ENCODE data around the gene KLHDC8A.
A peak's percentile ranks its signal among the peaks of the same experiment; 100 is the strongest.

The KLHDC8A gene

DNA sequence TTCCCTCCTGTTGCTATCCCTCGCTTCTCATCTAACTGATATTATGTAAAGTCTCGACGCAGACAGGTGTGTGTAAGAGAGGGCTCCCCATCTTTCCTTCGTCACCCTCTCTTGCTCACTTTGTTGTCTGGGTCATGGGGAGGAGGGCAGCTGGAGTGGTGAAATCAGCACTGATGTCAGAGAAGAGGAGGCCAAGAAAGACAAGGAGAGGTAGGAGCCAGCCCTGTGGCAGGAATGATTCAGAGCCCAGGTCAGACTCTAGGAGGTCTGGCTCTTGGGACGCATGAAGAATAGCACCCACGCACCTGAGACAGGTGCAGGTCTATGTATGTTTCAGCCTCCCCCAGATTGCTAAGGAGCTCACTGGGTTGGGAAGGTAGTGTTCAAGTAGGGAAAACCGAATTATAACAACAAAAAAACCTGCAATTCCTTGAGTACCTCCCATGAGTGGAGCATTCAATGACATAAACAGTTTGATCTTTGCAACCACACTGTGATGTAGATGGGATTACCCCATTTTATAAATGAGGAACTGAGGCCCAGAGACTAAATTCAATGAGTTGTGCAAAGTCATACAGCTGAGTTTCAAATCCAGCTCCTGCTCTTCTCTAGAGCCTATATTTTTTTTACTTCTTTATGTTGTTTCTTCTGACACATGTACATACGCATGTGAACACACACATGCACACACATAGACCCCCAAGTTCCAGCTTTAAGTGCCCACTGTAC lies 45.6 kb downstream of the KLHDC8A start:
- H3K18ac ChIP-seq (ENCODE audit: low read length), result peak overlapping the region; percentile 61
- H2BK5ac ChIP-seq (ENCODE audit: low read length), result no peak overlapping the region
- no peak overlapping the region for H3K9ac ChIP-seq (ENCODE audit: low read depth, low read length, poor library complexity)
- H3K27ac ChIP-seq (replicated peaks; ENCODE audit: low read length), result peak overlapping the region; percentile 100
- WGBS, 2 donors (ENCODE audit: extremely low coverage in 2 of 2, insufficient read length in 2 of 2, insufficient replicate concordance in 1 of 2), result no CpG with 5 or more reads among the region's 8 CpGs
- no peak overlapping the region for H2BK12ac ChIP-seq (ENCODE audit: low read length)
- no peak overlapping the region for H3K4me2 ChIP-seq (ENCODE audit: insufficient read depth, low read length, poor library complexity, severe bottlenecking)
- no peak overlapping the region for H3K4ac ChIP-seq (ENCODE audit: low read length)
- no peak overlapping the region for H2AFZ ChIP-seq (ENCODE audit: low read length)
- peaks cover 60 to 69% of the 10 kb centered on the region in 2 donors for H3K36me3 ChIP-seq (replicated peaks in 1 of 2; ENCODE audit: control insufficient read depth in 2 of 2, insufficient read depth in 2 of 2, low read length in 2 of 2)
- peaks cover 18% of the 10 kb centered on the region for H3K79me1 ChIP-seq (ENCODE audit: low read depth, low read length)
- no peak overlapping the region for H3K4me3 ChIP-seq (ENCODE audit: low read length in 2 of 2)
- no peak overlapping the region for H2BK15ac ChIP-seq (ENCODE audit: low read length)
- no peaks in the 10 kb centered on the region for H3K27me3 ChIP-seq (ENCODE audit: control insufficient read depth in 3 of 3, insufficient read depth in 3 of 3, low read depth in 1 of 3, low read length in 3 of 3)
- H2BK120ac ChIP-seq (ENCODE audit: low read depth, low read length), result no peak overlapping the region
- no peak overlapping the region for H3K14ac ChIP-seq (ENCODE audit: low read length)
- no peaks in the 10 kb centered on the region for H3K9me3 ChIP-seq (replicated peaks in 1 of 2; ENCODE audit: control insufficient read depth in 2 of 2, insufficient read depth in 1 of 2, low read depth in 1 of 2, low read length in 2 of 2)
- H4K8ac ChIP-seq (ENCODE audit: low read depth, low read length), result peak overlapping the region; percentile 94
- H2AK5ac ChIP-seq (ENCODE audit: low read depth, low read length), result no peak overlapping the region
- H3K4me1 ChIP-seq (ENCODE audit: control insufficient read depth in 2 of 2, insufficient read depth in 1 of 2, low read depth in 1 of 2, low read length in 2 of 2), result peaks cover 37 to 42% of the 10 kb centered on the region in 2 donors
- DNase-seq (ENCODE audit: low spot score), result no peak
- H3K23ac ChIP-seq (ENCODE audit: low read depth, low read length, poor library complexity), result no peak overlapping the region
- H4K91ac ChIP-seq (ENCODE audit: low read depth, low read length, poor library complexity), result no peak overlapping the region

DNA sequence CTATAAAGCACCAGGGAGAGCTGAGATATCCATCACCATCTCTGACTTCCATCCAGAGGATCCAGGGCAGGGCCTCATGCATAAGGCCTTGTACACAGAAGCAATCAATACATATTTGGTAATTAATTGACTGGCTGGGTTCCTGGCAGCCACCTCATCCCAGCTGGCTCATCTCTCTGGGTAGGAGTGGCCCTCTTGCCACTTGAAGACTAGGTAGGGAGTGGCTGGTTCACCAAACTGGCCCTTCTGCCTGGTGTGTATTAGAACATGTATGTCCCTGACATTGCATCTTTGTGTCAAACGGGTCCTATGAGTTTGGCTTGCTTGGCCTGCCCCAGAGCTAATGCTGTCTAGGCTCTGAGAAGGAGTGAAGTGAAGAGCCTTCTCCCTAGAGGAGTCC lies 47.0 kb downstream of the KLHDC8A start:
- Histone ChIP-seq H3K4ac (ENCODE audit: low read length) (no peak overlapping the region), H2BK15ac (ENCODE audit: low read length) (no peak overlapping the region), H3K23ac (ENCODE audit: low read depth, low read length, poor library complexity) (no peak overlapping the region), H3K79me1 (ENCODE audit: low read depth, low read length) (peaks cover 18% of the 10 kb centered on the region), H4K91ac (ENCODE audit: low read depth, low read length, poor library complexity) (no peak overlapping the region), H2AFZ (ENCODE audit: low read length) (no peak overlapping the region), H3K14ac (ENCODE audit: low read length) (no peak overlapping the region), H3K4me3 (ENCODE audit: low read length in 2 of 2) (no peak overlapping the region), H2AK5ac (ENCODE audit: low read depth, low read length) (no peak overlapping the region), H4K8ac (ENCODE audit: low read depth, low read length) (no peak overlapping the region), H3K27ac (replicated peaks; ENCODE audit: low read length) (no peak overlapping the region), H3K9ac (ENCODE audit: low read depth, low read length, poor library complexity) (no peak overlapping the region), H2BK120ac (ENCODE audit: low read depth, low read length) (no peak overlapping the region), H3K4me2 (ENCODE audit: insufficient read depth, low read length, poor library complexity, severe bottlenecking) (no peak overlapping the region), H3K4me1 (ENCODE audit: control insufficient read depth in 2 of 2, insufficient read depth in 1 of 2, low read depth in 1 of 2, low read length in 2 of 2) (peaks cover 24 to 41% of the 10 kb centered on the region in 2 donors), H3K9me3 (replicated peaks in 1 of 2; ENCODE audit: control insufficient read depth in 2 of 2, insufficient read depth in 1 of 2, low read depth in 1 of 2, low read length in 2 of 2) (no peaks in the 10 kb centered on the region), H3K27me3 (ENCODE audit: control insufficient read depth in 3 of 3, insufficient read depth in 3 of 3, low read depth in 1 of 3, low read length in 3 of 3) (no peaks in the 10 kb centered on the region), H2BK12ac (ENCODE audit: low read length) (no peak overlapping the region), H2BK5ac (ENCODE audit: low read length) (no peak overlapping the region), H3K36me3 (replicated peaks in 1 of 2; ENCODE audit: control insufficient read depth in 2 of 2, insufficient read depth in 2 of 2, low read length in 2 of 2) (peaks cover 70 to 80% of the 10 kb centered on the region in 2 donors), H3K18ac (ENCODE audit: low read length) (no peak overlapping the region)
- no CpG with 5 or more reads among the region's 1 CpG for WGBS, 2 donors (ENCODE audit: extremely low coverage in 2 of 2, insufficient read length in 2 of 2, insufficient replicate concordance in 1 of 2)
- no peak for DNase-seq (ENCODE audit: low spot score)

DNA sequence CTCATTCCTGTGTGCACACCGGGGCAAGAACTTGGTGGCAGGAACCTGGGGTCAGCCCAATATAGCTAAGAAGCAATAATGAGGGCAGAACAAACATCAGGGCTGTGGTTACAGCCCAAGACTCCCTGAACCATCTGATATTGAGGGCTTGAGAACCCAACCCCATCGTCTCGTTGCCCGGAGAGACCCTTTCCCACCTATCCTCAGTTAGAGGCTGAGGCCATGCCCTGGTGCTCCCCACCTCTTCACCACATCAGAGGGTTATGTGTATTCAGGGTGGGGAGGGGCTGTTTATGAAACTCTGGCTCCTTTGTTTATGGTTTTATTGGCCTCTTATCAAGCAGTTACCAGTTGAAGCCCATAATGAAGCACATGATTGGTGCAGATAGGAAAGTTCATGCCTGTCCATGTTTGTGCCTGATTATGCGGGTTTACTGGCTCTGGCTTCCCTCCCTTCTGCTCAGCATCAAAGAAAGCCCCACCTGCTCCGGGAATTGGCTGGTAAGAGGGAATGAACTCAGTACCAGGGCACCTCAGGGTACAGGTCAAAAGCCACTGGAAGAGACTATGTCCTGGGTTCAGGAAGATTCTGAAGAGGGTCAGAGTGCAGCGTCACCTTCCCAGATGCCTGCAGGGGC lies 49.7 kb downstream of the KLHDC8A start:
- Histone ChIP-seq H4K91ac (ENCODE audit: low read depth, low read length, poor library complexity) (no peak overlapping the region), H2AFZ (ENCODE audit: low read length) (no peak overlapping the region), H3K18ac (ENCODE audit: low read length) (no peak overlapping the region), H2BK12ac (ENCODE audit: low read length) (no peak overlapping the region), H3K23ac (ENCODE audit: low read depth, low read length, poor library complexity) (no peak overlapping the region), H3K27me3 (ENCODE audit: control insufficient read depth in 3 of 3, insufficient read depth in 3 of 3, low read depth in 1 of 3, low read length in 3 of 3) (no peaks in the 10 kb centered on the region), H3K4me3 (ENCODE audit: low read length in 2 of 2) (no peak overlapping the region), H3K4me1 (ENCODE audit: control insufficient read depth in 2 of 2, insufficient read depth in 1 of 2, low read depth in 1 of 2, low read length in 2 of 2) (peaks cover 19 to 47% of the 10 kb centered on the region in 2 donors), H2AK5ac (ENCODE audit: low read depth, low read length) (no peak overlapping the region), H3K9ac (ENCODE audit: low read depth, low read length, poor library complexity) (no peak overlapping the region), H2BK120ac (ENCODE audit: low read depth, low read length) (no peak overlapping the region), H3K79me1 (ENCODE audit: low read depth, low read length) (peaks cover 18% of the 10 kb centered on the region), H3K9me3 (replicated peaks in 1 of 2; ENCODE audit: control insufficient read depth in 2 of 2, insufficient read depth in 1 of 2, low read depth in 1 of 2, low read length in 2 of 2) (no peaks in the 10 kb centered on the region), H2BK15ac (ENCODE audit: low read length) (no peak overlapping the region), H3K14ac (ENCODE audit: low read length) (no peak overlapping the region), H2BK5ac (ENCODE audit: low read length) (no peak overlapping the region), H3K27ac (replicated peaks; ENCODE audit: low read length) (peak overlapping the region; percentile 48), H4K8ac (ENCODE audit: low read depth, low read length) (no peak overlapping the region), H3K4ac (ENCODE audit: low read length) (no peak overlapping the region), H3K4me2 (ENCODE audit: insufficient read depth, low read length, poor library complexity, severe bottlenecking) (no peak overlapping the region), H3K36me3 (replicated peaks in 1 of 2; ENCODE audit: control insufficient read depth in 2 of 2, insufficient read depth in 2 of 2, low read length in 2 of 2) (peaks cover 89 to 100% of the 10 kb centered on the region in 2 donors)
- WGBS, 2 donors (ENCODE audit: extremely low coverage in 2 of 2, insufficient read length in 2 of 2, insufficient replicate concordance in 1 of 2), result no CpG with 5 or more reads among the region's 7 CpGs
- DNase-seq (ENCODE audit: low spot score), result no peak

DNA sequence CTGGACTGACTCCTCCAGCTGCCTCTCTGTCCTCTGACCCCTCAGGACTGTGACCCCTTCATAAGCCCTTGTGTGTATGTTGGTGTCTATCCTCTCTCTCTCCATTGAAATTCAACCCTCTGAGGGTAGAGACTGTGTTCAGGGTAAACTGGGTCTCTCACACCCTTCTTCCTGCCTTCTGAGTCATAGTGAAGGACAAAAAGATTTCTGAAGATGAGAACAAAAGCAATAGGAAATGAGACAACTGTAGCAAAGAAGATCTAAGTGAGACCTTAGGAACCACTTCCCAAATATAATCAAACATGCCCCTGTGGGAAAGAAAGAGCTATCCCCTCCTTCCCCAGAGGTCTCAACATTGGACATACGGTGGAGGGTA lies 52.0 kb downstream of the KLHDC8A start:
- Histone ChIP-seq H3K27ac (replicated peaks; ENCODE audit: low read length) (peak overlapping the region; percentile 86), H2BK12ac (ENCODE audit: low read length) (no peak overlapping the region), H3K4ac (ENCODE audit: low read length) (no peak overlapping the region), H4K91ac (ENCODE audit: low read depth, low read length, poor library complexity) (no peak overlapping the region), H2BK15ac (ENCODE audit: low read length) (no peak overlapping the region), H3K36me3 (replicated peaks in 1 of 2; ENCODE audit: control insufficient read depth in 2 of 2, insufficient read depth in 2 of 2, low read length in 2 of 2) (peaks cover 65 to 92% of the 10 kb centered on the region in 2 donors), H3K9me3 (replicated peaks in 1 of 2; ENCODE audit: control insufficient read depth in 2 of 2, insufficient read depth in 1 of 2, low read depth in 1 of 2, low read length in 2 of 2) (no peaks in the 10 kb centered on the region), H2AFZ (ENCODE audit: low read length) (no peak overlapping the region), H3K4me2 (ENCODE audit: insufficient read depth, low read length, poor library complexity, severe bottlenecking) (no peak overlapping the region), H2BK120ac (ENCODE audit: low read depth, low read length) (no peak overlapping the region), H3K9ac (ENCODE audit: low read depth, low read length, poor library complexity) (no peak overlapping the region), H2BK5ac (ENCODE audit: low read length) (no peak overlapping the region), H3K4me3 (ENCODE audit: low read length in 2 of 2) (no peak overlapping the region), H3K14ac (ENCODE audit: low read length) (no peak overlapping the region), H3K27me3 (ENCODE audit: control insufficient read depth in 3 of 3, insufficient read depth in 3 of 3, low read depth in 1 of 3, low read length in 3 of 3) (no peaks in the 10 kb centered on the region), H3K79me1 (ENCODE audit: low read depth, low read length) (peaks cover 9% of the 10 kb centered on the region), H3K23ac (ENCODE audit: low read depth, low read length, poor library complexity) (no peak overlapping the region), H2AK5ac (ENCODE audit: low read depth, low read length) (no peak overlapping the region), H3K4me1 (ENCODE audit: control insufficient read depth in 2 of 2, insufficient read depth in 1 of 2, low read depth in 1 of 2, low read length in 2 of 2) (peaks cover 29 to 39% of the 10 kb centered on the region in 2 donors), H3K18ac (ENCODE audit: low read length) (no peak overlapping the region), H4K8ac (ENCODE audit: low read depth, low read length) (no peak overlapping the region)
- DNase-seq (ENCODE audit: low spot score), result no peak
- no CpG with 5 or more reads among the region's 1 CpG for WGBS, 2 donors (ENCODE audit: extremely low coverage in 2 of 2, insufficient read length in 2 of 2, insufficient replicate concordance in 1 of 2)

Measured in neuronal stem cell (in vitro differentiated cells).